ENCODE results near the gene PCSK4.

PCSK4 gene

DNA sequence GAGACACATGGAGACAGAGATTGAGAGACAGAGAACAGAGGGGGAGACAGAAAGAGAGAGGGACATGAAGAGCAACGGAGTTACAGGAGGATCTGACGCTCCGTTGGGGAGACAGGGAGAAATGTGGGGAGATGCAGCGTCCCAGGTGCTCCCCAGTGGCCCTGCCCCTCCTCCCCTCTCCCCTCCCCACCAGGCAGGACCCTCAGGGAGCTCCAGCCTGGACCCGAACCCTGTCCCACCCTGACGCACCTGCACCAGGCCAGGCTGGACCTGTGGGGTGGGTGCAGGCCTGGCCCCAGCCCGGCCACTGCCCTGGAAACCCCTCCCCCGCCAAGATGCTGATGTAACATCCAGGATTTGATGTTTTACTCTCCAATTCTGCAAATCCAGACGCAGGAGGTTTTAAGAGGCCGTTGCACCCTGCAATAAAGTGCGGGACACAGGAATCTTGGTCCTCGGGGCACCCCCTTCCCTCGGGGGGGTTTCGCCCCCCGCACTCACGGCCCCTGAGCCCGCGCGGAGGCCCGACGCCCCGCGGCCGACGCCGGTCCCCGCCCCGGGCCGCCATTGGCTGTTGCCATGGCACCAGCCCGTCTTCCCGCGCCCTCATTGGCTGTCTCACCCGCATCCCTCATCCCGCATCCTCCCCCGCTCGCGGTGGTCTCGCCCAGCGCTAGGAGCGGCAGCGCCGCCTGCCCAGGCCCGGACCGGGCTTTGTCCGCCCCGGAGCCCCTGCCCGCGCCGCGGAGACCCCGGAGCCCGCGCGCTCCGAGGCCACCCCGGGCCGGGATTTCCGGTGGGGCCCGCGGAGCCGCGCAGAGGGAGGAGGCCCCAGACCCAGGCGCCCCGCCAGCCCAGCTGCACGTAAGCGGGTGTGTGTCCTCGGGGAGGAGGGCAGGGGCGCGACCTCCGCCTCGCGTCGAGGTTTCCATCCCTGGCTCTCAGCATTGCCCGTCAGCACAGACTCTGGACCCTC, 40.4 kb downstream of the PCSK4 start, which contains the start of gene APC2:
Gene APC2 (plus strand): TSS at position 655 of the 976 bp plus-strand sequence. CDS start 2,881 bp downstream, outside the sequence.
- Histone ChIP-seq H3K9me3 (replicated peaks in 1 of 11) (peaks cover 0 to 3% (median 0%) of the 10 kb centered on the region in 11 experiments; a peak in 2 of 22 replicates), H3K36me3 (no peaks in the 10 kb centered on the region), H3K27ac (no peak within 1 kb of the TSS), H3K4me1 (peaks cover 24 to 52% (median 35%) of the 10 kb centered on the region in 10 experiments; a peak in 18 of 20 replicates), H4K20me1 (peaks cover 26 to 98% (median 82%) of the 10 kb centered on the region in 11 experiments; a peak in 21 of 22 replicates), H3K27me3 (peaks cover 93 to 100% (median 96%) of the 10 kb centered on the region in 11 experiments), H3K9ac (0 out of 22 replicates have a peak within 1 kb of the TSS, but pooled peaks of 1 of the 11 experiments have one; percentile 44), H3K4me3 (peak within 1 kb of the TSS in 7 of 10 experiments; percentile 17 to 54 (median 42); a peak in 11 of 20 replicates), H3K4me2 (peak within 1 kb of the TSS in 9 of 11 experiments; percentile 18 to 76 (median 64); a peak in 18 of 22 replicates)
- no peak for TF ChIP-seq Cebpa-rat (IDR thresholded peaks at IDR 0.05)

DNA sequence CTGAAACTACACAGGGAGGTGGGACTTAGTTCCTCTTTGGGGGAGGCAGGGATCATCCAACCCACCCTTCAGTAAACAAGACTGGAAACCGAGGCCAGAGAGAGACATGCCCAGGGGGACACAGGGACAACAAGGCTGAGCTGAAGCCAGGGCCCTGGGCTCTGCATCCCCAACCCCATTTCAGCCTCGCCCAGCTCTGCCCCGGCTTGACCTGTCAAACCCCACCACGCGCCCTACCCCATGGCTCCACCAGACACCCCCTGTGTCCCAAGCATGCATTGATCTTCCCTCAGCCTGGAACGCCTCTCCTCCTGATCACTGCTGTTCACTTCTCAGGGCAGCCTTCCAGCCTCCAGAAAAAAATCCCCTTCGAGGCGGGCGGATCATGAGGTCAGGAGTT, 42.2 kb downstream of the PCSK4 start:
- H3K27me3 ChIP-seq: peaks cover 78 to 84% (median 79%) of the 10 kb centered on the region in 11 experiments
- H3K4me1 ChIP-seq: peaks cover 24 to 51% (median 34%) of the 10 kb centered on the region in 10 experiments
- H3K36me3 ChIP-seq: peaks cover 0 to 6% (median 4%) of the 10 kb centered on the region in 11 experiments; a peak in 16 of 22 replicates
- peaks cover 0 to 3% (median 0%) of the 10 kb centered on the region in 11 experiments; a peak in 2 of 22 replicates for H3K9me3 ChIP-seq (replicated peaks in 1 of 11)
- TF ChIP-seq Cebpa-rat (IDR thresholded peaks at IDR 0.05): no peak
- H4K20me1 ChIP-seq: peaks cover 41 to 100% (median 88%) of the 10 kb centered on the region in 11 experiments; a peak in 21 of 22 replicates
- H3K4me3 ChIP-seq: no peak overlapping the region
- H3K4me2 ChIP-seq: no peak overlapping the region
- no peak overlapping the region for H3K9ac ChIP-seq
- no peak overlapping the region for H3K27ac ChIP-seq

GRCh38 chr19:1447504-1447903, 42.6 kb downstream of the PCSK4 start:
- Histone ChIP-seq H3K4me1 (peaks cover 23 to 53% (median 36%) of the 10 kb centered on the region in 10 experiments), H3K36me3 (peaks cover under 1 to 11% (median 9%) of the 10 kb centered on the region in 11 experiments; a peak in 21 of 22 replicates), H3K27me3 (peaks cover 73 to 80% (median 75%) of the 10 kb centered on the region in 11 experiments), H3K9me3 (replicated peaks in 1 of 11) (peaks cover 0 to 3% (median 0%) of the 10 kb centered on the region in 11 experiments; a peak in 2 of 22 replicates), H3K9ac (no peak overlapping the region), H3K27ac (no peak overlapping the region), H3K4me2 (no peak overlapping the region), H3K4me3 (no peak overlapping the region), H4K20me1 (peaks cover 45 to 100% (median 88%) of the 10 kb centered on the region in 11 experiments; a peak in 21 of 22 replicates)
- TF ChIP-seq Cebpa-rat (IDR thresholded peaks at IDR 0.05): no peak

DNA sequence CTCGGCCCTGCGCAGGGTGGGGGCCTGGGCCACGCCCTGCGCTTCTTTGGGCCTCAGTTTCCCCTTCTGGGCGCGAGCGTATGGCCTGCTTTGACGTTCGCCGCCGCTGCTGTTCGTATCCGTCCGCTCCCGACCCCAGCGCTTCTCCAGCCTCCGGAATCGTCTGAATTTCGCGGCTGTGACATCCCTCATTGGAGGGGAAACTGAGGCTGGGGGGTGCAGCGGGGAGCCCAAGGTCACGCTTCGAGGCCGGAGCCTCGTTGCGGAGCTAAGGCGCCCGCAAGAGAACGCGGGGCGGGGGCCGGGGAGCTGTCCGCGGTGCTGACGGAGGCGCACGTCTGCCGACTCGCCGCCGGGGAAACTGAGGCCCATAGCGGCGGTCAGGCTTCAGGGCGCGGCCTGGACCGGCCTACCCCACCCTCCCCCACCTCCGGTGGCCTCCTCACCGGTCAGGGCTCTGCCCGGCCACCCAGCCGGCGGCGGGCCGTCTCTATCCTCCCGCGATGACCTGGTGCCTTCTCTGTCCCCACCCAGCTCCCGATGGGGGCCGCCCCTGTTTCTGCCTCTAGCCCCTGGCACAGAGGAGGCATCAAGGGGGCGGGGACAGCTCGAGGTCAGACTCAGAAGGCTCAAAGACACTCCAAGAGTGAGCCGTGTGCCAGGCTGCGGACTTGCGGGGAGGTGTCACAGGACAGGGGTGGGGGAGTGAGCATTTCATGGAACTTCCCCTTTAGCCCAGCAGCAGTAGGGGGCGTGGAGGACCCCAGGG, 43.3 kb downstream of the PCSK4 start:
- Histone ChIP-seq H3K9me3 (replicated peaks in 1 of 11) (peaks cover 0 to 3% (median 0%) of the 10 kb centered on the region in 11 experiments; a peak in 2 of 22 replicates), H3K27ac (no peak overlapping the region), H4K20me1 (peaks cover 51 to 100% (median 90%) of the 10 kb centered on the region in 11 experiments), H3K4me3 (no peak overlapping the region), H3K9ac (no peak overlapping the region), H3K4me1 (peaks cover 23 to 59% (median 40%) of the 10 kb centered on the region in 10 experiments), H3K4me2 (peak overlapping the region in 6 of 11 experiments; percentile 1 to 29 (median 23); a peak in 4 of 22 replicates), H3K27me3 (peaks cover 67 to 74% (median 69%) of the 10 kb centered on the region in 11 experiments), H3K36me3 (peaks cover 7 to 17% (median 15%) of the 10 kb centered on the region in 11 experiments)
- TF ChIP-seq Cebpa-rat (IDR thresholded peaks at IDR 0.05): no peak

DNA sequence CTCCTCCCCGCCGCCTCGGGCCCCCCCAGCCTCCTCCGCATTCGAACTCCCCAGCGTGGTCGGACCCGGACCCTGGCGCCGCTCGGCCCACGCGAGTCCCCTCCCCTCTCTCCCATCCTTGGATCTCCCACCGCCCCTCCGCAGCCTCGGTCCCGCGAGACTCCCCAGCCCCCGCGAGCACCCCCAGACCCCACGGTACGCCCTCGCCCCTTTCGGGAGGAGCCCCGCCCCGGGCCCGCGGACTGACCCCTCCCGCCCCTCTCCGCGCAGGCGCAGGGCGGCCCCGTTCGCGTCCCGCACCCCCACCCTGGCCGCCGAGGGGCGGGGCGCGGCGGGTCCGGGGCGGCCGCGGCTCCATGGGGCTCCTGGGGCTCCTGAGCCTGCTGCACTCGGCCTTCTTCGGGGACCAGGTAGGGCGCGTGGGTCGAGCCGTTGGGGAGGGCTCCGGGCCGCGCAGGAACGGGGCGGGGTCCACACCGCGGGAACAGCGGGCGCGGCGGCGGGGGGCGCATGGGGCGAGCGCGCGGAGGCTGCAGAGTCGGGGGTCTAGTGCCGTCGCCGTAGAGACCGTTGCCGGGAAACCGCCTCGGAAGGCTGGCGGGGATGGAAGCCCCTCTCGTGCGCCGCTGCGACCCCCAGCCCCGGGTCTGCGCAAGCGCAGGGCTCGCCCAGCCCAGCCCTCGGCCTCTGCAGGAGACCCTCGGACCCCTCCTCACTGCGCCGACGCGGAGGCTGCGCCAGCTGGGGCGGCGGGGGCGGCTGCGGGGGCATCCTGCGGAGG, 44.0 kb downstream of the PCSK4 start:
- H3K36me3 ChIP-seq: peaks cover 15 to 25% (median 23%) of the 10 kb centered on the region in 11 experiments
- H3K9ac ChIP-seq: no peak overlapping the region
- H3K4me2 ChIP-seq: peak overlapping the region in 6 of 11 experiments; percentile 1 to 29 (median 23); a peak in 4 of 22 replicates
- peaks cover 59 to 100% (median 96%) of the 10 kb centered on the region in 11 experiments for H4K20me1 ChIP-seq
- no peak overlapping the region for H3K4me3 ChIP-seq
- peaks cover 29 to 67% (median 48%) of the 10 kb centered on the region in 10 experiments for H3K4me1 ChIP-seq
- no peak overlapping the region for H3K27ac ChIP-seq
- no peak for TF ChIP-seq Cebpa-rat (IDR thresholded peaks at IDR 0.05)
- peaks cover 60 to 66% (median 61%) of the 10 kb centered on the region in 11 experiments for H3K27me3 ChIP-seq
- H3K9me3 ChIP-seq (replicated peaks in 1 of 11): peaks cover 0 to 3% (median 0%) of the 10 kb centered on the region in 11 experiments; a peak in 2 of 22 replicates

DNA sequence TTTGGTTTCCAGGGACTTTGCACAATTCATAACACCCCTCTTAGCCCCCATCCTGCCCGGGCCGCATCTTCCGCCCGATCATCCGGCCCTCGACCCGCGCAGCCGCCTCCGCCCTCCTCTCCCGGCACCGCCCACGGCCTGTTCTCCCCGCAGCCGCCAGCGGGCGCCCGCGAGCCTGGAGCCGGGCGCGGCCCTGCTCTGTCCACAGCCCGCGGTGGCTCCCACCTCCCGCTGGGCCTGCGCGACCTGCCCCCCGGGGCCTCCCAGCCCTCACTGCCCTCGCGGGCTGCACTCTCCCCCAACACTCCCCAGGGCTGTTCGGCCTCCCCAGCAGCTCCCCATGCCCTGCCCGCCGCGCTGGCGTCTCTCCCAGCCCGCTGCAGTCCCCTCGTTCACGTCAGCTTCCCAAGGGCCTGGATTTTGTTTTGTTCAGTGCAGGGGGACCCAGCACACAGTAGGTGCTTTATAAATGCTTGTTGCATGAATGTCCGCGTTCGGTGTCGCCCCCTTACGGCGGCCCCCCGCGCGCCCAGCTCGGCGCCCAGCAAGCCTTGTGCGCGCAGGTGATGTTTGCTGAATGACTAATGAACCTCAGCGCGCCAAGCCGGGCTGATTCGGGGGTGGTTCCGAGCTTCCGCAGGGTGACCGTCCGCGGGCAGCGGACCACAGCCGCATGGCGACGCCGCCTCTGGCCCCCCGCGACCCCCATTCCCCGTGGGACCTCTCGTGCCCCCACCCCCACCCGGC, 44.8 kb downstream of the PCSK4 start:
- Histone ChIP-seq H3K36me3 (peaks cover 22 to 32% (median 30%) of the 10 kb centered on the region in 11 experiments), H3K4me1 (peaks cover 36 to 73% (median 54%) of the 10 kb centered on the region in 10 experiments), H4K20me1 (peaks cover 66 to 100% (median 97%) of the 10 kb centered on the region in 11 experiments), H3K27me3 (peaks cover 52 to 58% (median 53%) of the 10 kb centered on the region in 11 experiments), H3K9ac (peak overlapping the region in 10 of 11 experiments; percentile 38 to 77 (median 63); a peak in 18 of 22 replicates), H3K4me2 (peak overlapping the region; percentile 83 to 97 (median 91)), H3K9me3 (replicated peaks in 1 of 11) (peaks cover 0 to 3% (median 0%) of the 10 kb centered on the region in 11 experiments; a peak in 2 of 22 replicates), H3K4me3 (peak overlapping the region; percentile 41 to 66 (median 53)), H3K27ac (peak overlapping the region in 6 of 11 experiments; percentile 1 to 57 (median 56); a peak in 6 of 22 replicates)
- no peak for TF ChIP-seq Cebpa-rat (IDR thresholded peaks at IDR 0.05)
